K562 (cell line): ENCODE results near the gene SERTAD1. TPM values are rescaled to one million over a fixed set of nuclear protein-coding genes. Genes with fewer than 3 reads are reported as not detected.

Experiments used
- BCL6 ChIP-seq: fragments of 250-450 bp; sonication (Bioruptor Pico); IDR thresholded peaks from 2 replicates; pipeline ENCODE4 v1.4.0; 2020
- CBX5 ChIP-seq: IDR thresholded peaks from 2 replicates; pipeline ENCODE4 v1.6.1; 2014; ENCODE audit warnings: low read depth, borderline replicate concordance
- DIDO1 ChIP-seq: fragments of 450-650 bp; IDR thresholded peaks from 2 replicates; pipeline ENCODE4 v1.6.1; 2016; ENCODE audit warnings: low read depth, missing biosample characterization, missing genetic modification characterization
- FOSL1 ChIP-seq: fragments of 200-800 bp; sonication (Bioruptor generic); conservative IDR thresholded peaks from 2 replicates; pipeline ENCODE4 v1.6.1; 2016; ENCODE audit warnings: missing genetic modification characterization, missing compliant biosample characterization
- GATAD2A ChIP-seq: fragments of 450-650 bp; IDR thresholded peaks from 2 replicates; pipeline ENCODE4 v1.6.1; 2017
- IRF9 ChIP-seq: fragments of 450-650 bp; IDR thresholded peaks from 2 replicates; pipeline ENCODE4 v1.6.1; 2016; ENCODE audit warnings: missing biosample characterization, missing genetic modification characterization
- NKRF ChIP-seq: fragments of 450-650 bp; IDR thresholded peaks from 2 replicates; pipeline ENCODE4 v1.6.1; 2016; ENCODE audit warnings: borderline replicate concordance
- NR1H2 ChIP-seq: sonication (generic); formaldehyde crosslinking; IDR thresholded peaks from 2 replicates; pipeline ENCODE4 v1.4.0; 2020; ENCODE audit warnings: mild to moderate bottlenecking, missing genetic modification reagents
- PKNOX1 ChIP-seq: fragments of 450-650 bp; IDR thresholded peaks from 2 replicates; pipeline ENCODE4 v1.6.1; 2016
- POLR2AphosphoS2 ChIP-seq: IDR thresholded peaks from 2 replicates; pipeline ENCODE4 v1.6.1; 2012; ENCODE audit warnings: low read length, improper control_type of control experiment
- POLR2B ChIP-seq: fragments of 450-650 bp; IDR thresholded peaks from 2 replicates; pipeline ENCODE4 v1.6.1; 2018; ENCODE audit warnings: low read depth; ENCODE audit not compliant: partially characterized antibody
- POLR3A ChIP-seq: IDR thresholded peaks from 2 replicates; pipeline ENCODE4 v1.6.1; 2011; ENCODE audit warnings: borderline replicate concordance, mild to moderate bottlenecking, moderate library complexity; ENCODE audit not compliant: insufficient read length, insufficient read depth; ENCODE audit errors: extremely low read depth
- RBM14 ChIP-seq: fragments of 200-400 bp; formaldehyde crosslinking; IDR thresholded peaks from 2 replicates; pipeline ENCODE4 v1.6.1; 2018; ENCODE audit warnings: low read depth, mild to moderate bottlenecking, low read length, moderate library complexity, borderline replicate concordance; ENCODE audit not compliant: insufficient read depth
- ZNF518B ChIP-seq: fragments of 250-450 bp; sonication (Bioruptor Pico); IDR thresholded peaks from 2 replicates; pipeline ENCODE4 v1.5.0; 2021; ENCODE audit warnings: mild to moderate bottlenecking, moderate library complexity
- polyA plus RNA-seq, 8 experiments: library from polyadenylated mRNA; depleted of rRNA in 4 of 8; stranded (reverse) in 5 of 8; unstranded in 3 of 8; fragments of >200 nt; fragmentation: Nextera tagmentation in 2 of 8; fragmentation: Illumina TruSeq in 1 of 8; extraction: Ambion mirVana in 2 of 8; extraction: Trizol in 1 of 8; gene quantifications; 2 replicates each; pipeline versions ENCODE4 v1.2.1 to v1.2.3, GENCODE V29; 2011 to 2014; ENCODE audit warnings: inconsistent platforms in 1 of 8, missing spikeins in 1 of 8
- total RNA-seq, 7 experiments: library from RNA; depleted of rRNA in 6 of 7; stranded (reverse); fragments of >200 nt in 6 of 7; fragmentation: Illumina TruSeq in 2 of 7; extraction: Trizol in 2 of 7; gene quantifications; 2 replicates each; pipeline versions ENCODE4 v1.2.1 to v1.2.3, GENCODE V29; 2011 to 2021; ENCODE audit warnings: low replicate concordance in 1 of 7
- TF ChIP-seq, protein P1 (sequence below): IDR thresholded peaks from 3 replicates; pipeline ENCODE4 v1.6.1; 2011; ENCODE audit warnings: borderline replicate concordance, mild to moderate bottlenecking, moderate library complexity; ENCODE audit not compliant: insufficient read length; ENCODE audit errors: extremely low read depth

SERTAD1 gene
- total and polyA plus RNA-seq, 9 of the 15 experiments (the other 6 are each of a cell fraction or from before 2014, with no cell fraction given) = 0.15 to 8.7 (median 4.9) TPM

GRCh38 chr19:40420766-40421765, 4.7 kb downstream of the SERTAD1 start (continued):
- TF ChIP-seq ZNF518B (CRISPR knock-in tag) (no peak), RBM14 (no peak), POLR3A (no peak), GATAD2A (peak; percentile 93), FOSL1 (tag) (peak; percentile 77), IRF9 (tag) (no peak), CBX5 (peak; percentile 12; the same call in 1 of the 2 replicates), NR1H2 (0 out of 2 replicates have a peak, but pooled peaks have one; percentile 76), BCL6 (CRISPR knock-in tag) (no peak), DIDO1 (tag) (no peak), NKRF (peak; percentile 34; the same call in 1 of the 2 replicates), POLR2B (peak; percentile 63), PKNOX1 (peak; percentile 79), POLR2AphosphoS2 (no peak; the same call in 1 of the 2 replicates)
- TF ChIP-seq, protein P1, sequence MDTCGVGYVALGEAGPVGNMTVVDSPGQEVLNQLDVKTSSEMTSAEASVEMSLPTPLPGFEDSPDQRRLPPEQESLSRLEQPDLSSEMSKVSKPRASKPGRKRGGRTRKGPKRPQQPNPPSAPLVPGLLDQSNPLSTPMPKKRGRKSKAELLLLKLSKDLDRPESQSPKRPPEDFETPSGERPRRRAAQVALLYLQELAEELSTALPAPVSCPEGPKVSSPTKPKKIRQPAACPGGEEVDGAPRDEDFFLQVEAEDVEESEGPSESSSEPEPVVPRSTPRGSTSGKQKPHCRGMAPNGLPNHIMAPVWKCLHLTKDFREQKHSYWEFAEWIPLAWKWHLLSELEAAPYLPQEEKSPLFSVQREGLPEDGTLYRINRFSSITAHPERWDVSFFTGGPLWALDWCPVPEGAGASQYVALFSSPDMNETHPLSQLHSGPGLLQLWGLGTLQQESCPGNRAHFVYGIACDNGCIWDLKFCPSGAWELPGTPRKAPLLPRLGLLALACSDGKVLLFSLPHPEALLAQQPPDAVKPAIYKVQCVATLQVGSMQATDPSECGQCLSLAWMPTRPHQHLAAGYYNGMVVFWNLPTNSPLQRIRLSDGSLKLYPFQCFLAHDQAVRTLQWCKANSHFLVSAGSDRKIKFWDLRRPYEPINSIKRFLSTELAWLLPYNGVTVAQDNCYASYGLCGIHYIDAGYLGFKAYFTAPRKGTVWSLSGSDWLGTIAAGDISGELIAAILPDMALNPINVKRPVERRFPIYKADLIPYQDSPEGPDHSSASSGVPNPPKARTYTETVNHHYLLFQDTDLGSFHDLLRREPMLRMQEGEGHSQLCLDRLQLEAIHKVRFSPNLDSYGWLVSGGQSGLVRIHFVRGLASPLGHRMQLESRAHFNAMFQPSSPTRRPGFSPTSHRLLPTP = no peak
